HG03064 (cell line): ENCODE data around the gene LCN6.
"Not testable (repeated sequence)": the region's sequence is repeated elsewhere in the genome, so short reads cannot be mapped to it uniquely, and the experiment has no call there.

Experiments used
- ATAC-seq: cut with Tn5 transposase; IDR thresholded peaks from one replicate; pipeline ENCODE4 v1.9.1; 2021; ENCODE audit warnings: low read depth; ENCODE audit not compliant: unreplicated experiment

Gene LCN6

GRCh38 chr9:136784249-136784996, 36.1 kb upstream of the LCN6 start:
- ATAC-seq, result no peak

GRCh38 chr9:136782452-136782851, 34.1 kb upstream of the LCN6 start:
- ATAC-seq, result no peak

DNA sequence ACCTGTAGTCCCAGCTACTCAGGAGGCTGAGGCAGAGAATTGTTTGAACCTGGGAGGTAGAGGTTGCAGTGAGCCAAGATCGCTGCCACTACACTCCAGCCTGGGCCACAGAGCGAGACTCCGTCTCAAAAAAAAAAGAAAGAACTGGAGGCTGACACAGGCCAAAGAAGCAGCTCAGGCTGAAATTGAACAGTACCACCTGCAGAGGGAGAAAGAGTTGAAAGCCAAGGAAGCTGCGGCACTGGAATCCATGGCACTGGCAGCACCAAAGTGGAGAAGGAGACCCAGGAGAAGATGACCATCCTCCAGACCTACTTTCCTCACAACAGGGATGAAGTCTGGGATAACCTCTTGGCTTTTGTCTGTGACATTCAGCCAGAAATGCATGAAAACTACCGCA, 31.5 kb upstream of the LCN6 start:
- no peak for ATAC-seq

DNA sequence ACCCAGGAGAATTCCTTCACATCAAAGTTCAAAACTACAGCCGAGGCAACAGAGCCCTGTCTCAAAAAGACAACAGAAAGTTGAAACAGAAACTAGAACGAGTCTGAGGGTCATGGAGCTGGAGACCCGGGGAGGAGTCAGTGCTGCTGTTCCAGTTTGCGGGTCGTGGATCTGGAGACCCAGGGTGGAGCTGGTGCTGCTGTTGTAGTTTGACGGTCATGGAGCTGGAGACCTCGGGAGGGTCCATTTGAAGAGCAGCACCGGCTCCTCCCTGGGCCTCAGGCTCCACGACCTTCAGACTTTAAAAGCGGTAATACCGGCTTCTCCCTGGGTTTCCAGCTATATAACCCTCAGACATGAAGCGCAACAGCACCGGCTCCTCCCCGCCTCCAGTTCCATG, 29.0 kb upstream of the LCN6 start:
- no peak for ATAC-seq

DNA sequence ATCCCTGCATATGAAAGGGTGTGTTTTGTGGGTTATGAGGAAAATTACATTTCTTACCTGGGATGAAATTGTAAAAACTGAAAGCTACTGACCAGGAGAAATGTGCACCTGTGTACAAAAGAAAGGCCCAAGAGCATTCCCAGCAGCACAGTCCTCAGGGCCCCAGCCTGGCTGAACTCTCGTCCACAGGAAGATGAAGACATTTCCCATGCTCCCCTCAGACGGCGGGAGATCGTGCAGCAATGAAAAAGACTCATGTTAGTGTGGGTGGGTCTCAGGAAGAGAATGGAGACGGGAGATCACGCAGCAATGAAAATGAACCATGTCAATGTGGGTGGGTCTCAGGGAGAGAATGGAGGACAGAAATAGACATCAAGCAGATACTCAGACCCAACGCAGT, 28.6 kb upstream of the LCN6 start:
- ATAC-seq, result no peak

DNA sequence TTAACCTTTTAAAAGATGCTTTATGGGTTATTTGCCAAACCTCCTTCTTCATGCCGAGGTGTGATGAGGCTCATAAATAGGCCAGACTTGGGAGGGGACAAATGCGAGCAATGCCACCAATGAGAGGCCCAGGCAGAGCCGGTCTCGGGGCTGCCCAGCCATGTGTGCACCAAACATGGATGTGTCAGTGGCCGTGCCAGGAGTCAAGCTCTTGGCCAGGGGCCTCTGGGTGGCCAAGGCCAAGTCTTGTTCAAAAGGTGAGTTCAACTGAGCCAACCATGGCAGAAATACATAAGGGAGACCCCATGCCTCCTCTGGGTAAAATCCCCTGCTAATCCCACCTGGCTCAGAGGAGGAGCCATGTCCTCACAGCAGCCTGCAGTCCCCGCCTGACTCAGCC, 26.9 kb upstream of the LCN6 start:
- no peak for ATAC-seq

GRCh38 chr9:136774416-136775045, 26.2 kb upstream of the LCN6 start:
- ATAC-seq, result no peak

DNA sequence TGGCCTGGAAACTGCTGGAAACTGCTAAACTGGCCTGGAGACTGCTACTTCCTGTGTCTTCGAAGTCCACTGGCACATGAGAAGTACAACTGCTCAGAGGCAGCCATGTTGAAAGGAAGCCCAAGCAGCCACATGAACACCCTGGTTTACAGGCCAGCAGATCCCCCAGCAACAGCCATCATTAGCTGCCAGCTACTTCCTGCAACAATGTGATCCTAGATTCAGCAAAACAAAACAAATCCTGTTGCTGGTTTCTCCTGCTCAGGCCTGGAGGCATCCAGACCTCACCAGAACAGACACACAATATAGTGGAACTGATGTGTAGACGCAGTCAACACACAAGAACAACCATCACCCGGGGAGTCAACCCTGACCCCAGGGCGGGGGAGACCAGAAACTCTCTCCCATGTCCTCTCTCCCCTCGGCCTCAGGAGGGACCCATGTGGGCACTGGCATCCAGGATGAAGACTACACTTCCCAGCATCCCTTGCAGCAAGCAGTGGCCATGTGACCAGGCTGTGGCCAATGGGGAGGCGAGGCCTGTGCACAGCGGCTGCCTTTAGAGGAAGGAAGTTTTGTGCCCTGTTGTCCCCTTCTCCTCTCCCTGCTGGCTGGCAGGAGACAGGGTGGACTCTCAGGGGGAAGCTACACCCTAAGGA, 25.2 kb upstream of the LCN6 start:
- ATAC-seq, result no peak

DNA sequence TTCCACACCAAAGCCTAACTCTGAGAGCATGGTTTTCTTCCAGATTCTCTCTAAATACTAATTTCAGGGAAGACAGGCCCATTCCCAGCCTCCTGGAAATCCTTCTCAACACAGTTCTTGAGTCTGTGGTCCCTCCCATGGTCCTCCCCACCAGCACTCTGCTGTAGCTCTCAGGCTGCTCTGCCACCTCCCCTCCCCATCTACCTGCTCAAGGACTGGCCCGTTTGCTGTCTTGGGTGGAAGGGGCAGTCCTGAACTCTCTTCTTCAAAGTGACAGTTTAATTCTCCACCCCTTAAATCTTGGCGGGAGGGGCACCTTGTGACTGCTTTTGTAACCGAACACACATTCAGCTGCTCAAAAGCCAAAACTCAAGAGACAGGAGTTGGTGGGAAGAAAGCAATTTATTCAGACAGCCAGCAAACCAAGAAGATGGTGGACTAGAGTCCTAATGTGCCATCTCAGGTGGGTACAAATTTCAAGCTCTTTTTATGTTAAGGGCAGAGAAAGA, 23.6 kb upstream of the LCN6 start:
- no peak for ATAC-seq

- no peak for ATAC-seq
Measured at GRCh38 chr9:136769710-136770191, 21.4 kb upstream of the LCN6 start.

DNA sequence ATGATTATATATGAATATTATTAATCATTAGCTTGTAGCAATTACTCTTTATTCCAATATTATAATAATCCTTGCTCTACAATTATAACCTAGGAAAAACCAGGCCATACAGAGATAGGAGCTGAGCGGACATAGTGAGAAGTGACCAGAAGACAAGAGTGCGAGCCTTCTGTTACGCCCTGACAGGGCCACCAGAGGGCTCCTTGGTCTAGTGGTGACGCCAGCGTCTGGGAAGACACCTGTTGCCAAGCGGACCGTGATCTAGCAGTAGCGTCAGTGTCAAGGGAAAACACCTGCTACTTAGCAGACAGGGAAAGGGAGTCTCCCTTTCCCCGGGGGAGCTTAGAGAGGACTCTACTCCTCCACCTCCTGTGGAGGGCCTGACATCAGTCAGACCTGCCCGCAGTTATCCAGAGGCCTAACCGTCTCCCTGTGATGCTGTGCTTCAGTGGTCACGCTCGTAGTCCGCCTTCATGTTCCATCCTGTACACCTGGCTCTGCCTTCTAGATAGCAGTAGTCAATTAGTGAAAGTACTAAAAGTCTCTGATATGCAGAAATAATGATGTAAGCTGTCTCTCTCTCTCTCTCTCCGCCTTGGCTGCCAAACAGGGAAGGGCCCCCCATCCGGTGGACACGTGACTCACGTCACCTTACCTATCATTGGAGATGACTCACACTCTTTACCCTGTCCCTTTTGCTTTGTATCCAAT, 18.2 kb upstream of the LCN6 start:
- ATAC-seq, result not testable (repeated sequence)

GRCh38 chr9:136765745-136766409, 17.6 kb upstream of the LCN6 start:
- not testable (repeated sequence) for ATAC-seq

GRCh38 chr9:136765041-136765440, 16.7 kb upstream of the LCN6 start:
- ATAC-seq, result no peak

DNA sequence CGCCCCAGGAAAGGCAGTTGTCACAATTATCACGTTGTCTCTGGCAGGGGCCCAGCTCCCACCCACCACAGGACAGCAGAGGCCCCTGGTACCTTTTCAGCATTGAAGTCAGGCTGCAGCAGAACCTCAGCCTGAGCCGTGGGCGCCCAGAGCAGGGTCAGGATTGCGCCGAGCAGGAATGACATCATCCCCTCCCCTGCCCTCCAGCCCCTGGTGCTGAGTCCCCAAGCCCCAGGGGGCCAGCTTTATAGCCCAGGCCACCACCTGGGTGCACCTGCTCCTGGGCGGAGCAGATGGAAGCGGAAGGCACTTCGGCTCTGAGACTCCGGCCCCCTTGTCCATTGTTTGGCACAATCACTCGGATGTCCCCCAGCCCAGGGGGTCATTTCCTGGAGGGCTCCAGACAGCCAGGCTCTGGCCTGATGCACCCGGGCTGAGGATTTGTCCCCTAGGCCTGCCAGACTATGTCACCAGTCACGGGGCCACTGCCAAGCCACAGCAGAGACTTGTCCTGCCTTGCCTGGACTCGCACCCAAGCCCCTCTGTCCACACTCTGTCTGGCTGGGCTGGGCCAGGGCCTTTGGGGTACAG, 16.1 kb upstream of the LCN6 start, which contains the start of gene LCN15:
TSS of gene LCN15 (minus strand) at position 218 of the 591 bp plus-strand sequence. CDS start at position 188, 30 bp downstream.
- no peak for ATAC-seq

DNA sequence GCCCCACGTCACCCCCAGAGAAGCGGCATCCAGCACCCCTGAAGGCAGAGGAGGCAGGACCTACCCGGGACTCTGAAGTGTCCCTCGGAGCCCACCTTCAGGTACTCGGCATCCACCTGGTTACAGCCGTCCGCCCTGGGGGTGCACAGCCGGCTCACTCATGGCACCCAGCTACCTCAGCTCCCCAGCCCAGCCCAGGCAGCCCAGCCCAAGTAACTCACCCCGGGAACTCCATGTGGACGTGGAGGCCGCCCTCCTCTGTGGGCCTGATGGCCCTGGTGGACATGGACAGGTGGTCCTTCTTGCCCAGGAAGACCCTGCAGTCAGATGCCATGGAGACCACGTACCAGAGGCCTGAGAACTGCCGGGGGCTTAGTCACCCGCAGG, 15.3 kb upstream of the LCN6 start:
- ATAC-seq, result no peak

DNA sequence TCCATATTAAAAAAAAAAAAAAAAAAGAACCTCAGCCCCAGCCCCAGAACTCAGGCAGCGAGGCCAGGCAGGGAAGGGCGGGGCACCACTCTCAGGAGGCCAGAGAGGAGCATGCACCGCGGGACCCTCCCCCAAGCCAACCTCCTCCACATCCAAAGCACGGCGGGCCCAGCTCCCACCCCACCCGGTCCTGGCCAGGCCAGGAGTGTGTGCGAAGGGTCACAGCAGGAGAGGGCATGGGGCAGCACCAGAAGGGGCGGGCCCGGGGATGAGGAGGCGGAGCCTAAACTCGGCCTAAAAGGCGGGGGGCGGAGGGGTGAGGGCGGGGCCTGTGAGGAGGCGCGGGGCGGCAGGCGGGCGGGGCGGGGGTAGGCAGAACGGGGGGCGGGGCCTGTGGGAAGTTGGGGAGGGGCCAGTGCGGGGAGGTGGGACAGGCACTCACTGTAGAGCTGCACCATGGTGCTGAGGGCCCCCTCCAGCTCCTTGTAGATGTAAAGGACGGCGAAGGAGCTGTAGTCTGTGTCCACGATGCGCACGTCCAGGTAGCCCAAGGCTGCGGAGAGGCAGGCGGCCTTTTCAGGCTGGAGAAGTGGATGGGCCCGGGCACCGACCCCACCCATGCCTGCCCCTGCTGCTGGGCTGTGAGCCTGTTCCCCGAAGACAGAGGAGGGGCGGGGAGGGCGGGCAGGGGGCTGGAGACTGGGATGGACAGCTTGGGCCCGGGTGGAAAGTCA, 14.8 kb upstream of the LCN6 start:
- no peak for ATAC-seq

GRCh38 chr9:136762221-136762691, 13.9 kb upstream of the LCN6 start:
- ATAC-seq, result no peak

DNA sequence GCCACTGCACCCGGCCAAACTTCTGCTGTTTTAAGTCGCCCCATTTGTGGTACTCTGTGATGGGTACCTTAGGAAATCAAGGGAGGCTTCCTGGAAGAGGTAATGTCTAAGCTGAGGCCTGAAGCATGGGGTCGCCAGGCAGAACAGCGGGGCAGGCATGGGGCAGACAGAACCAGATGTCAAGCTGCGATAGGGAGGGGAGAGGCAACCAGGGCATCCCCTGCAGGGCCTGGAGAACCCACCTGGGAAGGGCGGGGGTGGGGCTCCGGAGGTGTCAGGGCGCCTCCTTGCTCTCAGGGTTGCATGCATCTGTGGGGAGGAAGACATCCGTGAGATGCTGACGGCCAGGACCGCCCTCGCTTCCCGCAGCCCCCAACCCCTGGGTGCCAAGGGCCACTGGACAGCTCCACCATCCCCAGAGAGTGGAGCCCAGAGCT, 13.2 kb upstream of the LCN6 start:
- ATAC-seq, result no peak
